GM23338 (cell line): ENCODE measurements around the gene SNX5. TPM values are rescaled to one million over a fixed set of nuclear protein-coding genes. Genes with fewer than 3 reads are reported as not detected.

Experiments
- ATAC-seq: fragments of 200-7000 bp; cut with Tn5 transposase; 3 replicates; pipeline ENCODE4 v1.9.1; 2020
- DNase-seq: peaks from one replicate; pipeline ENCODE4 v3.0.0-alpha.2; 2015; ENCODE audit warnings: low spot score
- H2AFZ ChIP-seq: fragments of 200-600 bp; sonication (generic); 2 replicates; pipeline ENCODE4 v1.8.0; 2016; ENCODE audit warnings: antibody characterized with exemption, mild to moderate bottlenecking, moderate library complexity
- H3F3A ChIP-seq: fragments of 200-600 bp; sonication (generic); replicated peaks from 2 replicates; pipeline ENCODE4 v1.8.0; 2017; ENCODE audit warnings: antibody characterized with exemption, mixed run types, low read depth
- H3K27ac ChIP-seq: fragments of 200-600 bp; sonication (generic); 2 replicates; pipeline ENCODE4 v1.6.1; 2016; ENCODE audit warnings: low read depth
- H3K27me3 ChIP-seq: fragments of 200-600 bp; sonication (generic); 2 replicates; pipeline ENCODE4 v1.8.0; 2016; ENCODE audit warnings: mild to moderate bottlenecking, mixed run types, moderate library complexity; ENCODE audit not compliant: insufficient read depth
- H3K36me3 ChIP-seq: fragments of 200-600 bp; sonication (generic); 2 replicates; pipeline ENCODE4 v1.8.0; 2016; ENCODE audit warnings: mild to moderate bottlenecking; ENCODE audit not compliant: insufficient read depth
- H3K4me1 ChIP-seq: fragments of 200-600 bp; sonication (generic); 2 replicates; pipeline ENCODE4 v1.8.0; 2016; ENCODE audit warnings: mild to moderate bottlenecking, moderate library complexity; ENCODE audit not compliant: insufficient read depth
- H3K4me2 ChIP-seq: fragments of 200-600 bp; sonication (generic); 2 replicates; pipeline ENCODE4 v1.7.1; 2017; ENCODE audit warnings: mixed run types
- H3K4me3 ChIP-seq: fragments of 200-600 bp; sonication (generic); 2 replicates; pipeline ENCODE4 v1.6.1; 2016; ENCODE audit warnings: mixed run types
- H3K79me2 ChIP-seq: fragments of 200-600 bp; sonication (generic); replicated peaks from 2 replicates; pipeline ENCODE4 v1.8.0; 2017; ENCODE audit warnings: mild to moderate bottlenecking; ENCODE audit not compliant: insufficient read depth
- H3K9me2 ChIP-seq: fragments of 200-600 bp; sonication (generic); 2 replicates; pipeline ENCODE4 v1.8.0; 2017; ENCODE audit not compliant: insufficient read depth
- H4K20me1 ChIP-seq: fragments of 200-600 bp; sonication (generic); replicated peaks from 2 replicates; pipeline ENCODE4 v1.8.0; 2017; ENCODE audit warnings: mild to moderate bottlenecking; ENCODE audit not compliant: insufficient read depth
- H3K27ac Mint-ChIP-seq: 2 replicates; pipeline ENCODE4 v1.8.0; 2020; ENCODE audit warnings: inconsistent platforms, mild to moderate bottlenecking, moderate library complexity, mixed read lengths
- H3K27me3 Mint-ChIP-seq: 3 replicates; pipeline ENCODE4 v1.8.0; 2022; ENCODE audit warnings: low read depth, mild to moderate bottlenecking, moderate library complexity, mixed read lengths, inconsistent platforms; ENCODE audit not compliant: insufficient read depth, poor library complexity
- H3K36me3 Mint-ChIP-seq: 3 replicates; pipeline ENCODE4 v1.8.0; 2021; ENCODE audit warnings: low read depth, mild to moderate bottlenecking, inconsistent platforms, moderate library complexity, mixed read lengths
- H3K4me1 Mint-ChIP-seq: 3 replicates; pipeline ENCODE4 v1.8.0; 2020; ENCODE audit warnings: mild to moderate bottlenecking, inconsistent platforms, mixed read lengths
- H3K4me3 Mint-ChIP-seq: 3 replicates; pipeline ENCODE4 v1.8.0; 2021; ENCODE audit warnings: moderate library complexity, mild to moderate bottlenecking, inconsistent platforms, mixed read lengths
- H3K9me3 Mint-ChIP-seq: 3 replicates; pipeline ENCODE4 v1.8.0; 2020; ENCODE audit warnings: moderate library complexity, mild to moderate bottlenecking, inconsistent platforms, mixed read lengths
- CREB1 ChIP-seq: fragments of 250-450 bp; sonication (Bioruptor Pico); IDR thresholded peaks from 2 replicates; pipeline ENCODE4 v1.5.0; 2020; ENCODE audit warnings: low read depth, mild to moderate bottlenecking, moderate library complexity
- CTCF ChIP-seq, 2 experiments: fragments of 200-600 bp in 1 of 2; sonication (generic) in 1 of 2; conservative IDR thresholded peaks; 2 replicates each; pipeline versions ENCODE4 v1.5.1 to v1.6.1; 2016 to 2017; ENCODE audit warnings: antibody characterized with exemption in 2 of 2, low read depth in 2 of 2, mild to moderate bottlenecking in 2 of 2, moderate library complexity in 1 of 2
- ETS1 ChIP-seq: IDR thresholded peaks from 2 replicates; pipeline ENCODE4 v1.6.1; 2016; ENCODE audit warnings: antibody characterized with exemption
- EZH2 ChIP-seq: fragments of 200-600 bp; sonication (generic); IDR thresholded peaks from one replicate; pipeline ENCODE4 v1.8.0; 2017; ENCODE audit warnings: antibody characterized with exemption, mild to moderate bottlenecking, low read depth; ENCODE audit not compliant: unreplicated experiment
- EZH2phosphoT487 ChIP-seq: fragments of 200-600 bp; sonication (generic); IDR thresholded peaks from one replicate; pipeline ENCODE4 v1.8.1; 2018; ENCODE audit warnings: antibody characterized with exemption; ENCODE audit not compliant: unreplicated experiment
- JUNB ChIP-seq: IDR thresholded peaks from one replicate; pipeline ENCODE4 v1.6.1; 2016; ENCODE audit warnings: antibody characterized with exemption; ENCODE audit not compliant: unreplicated experiment
- NANOG ChIP-seq: IDR thresholded peaks from 2 replicates; pipeline ENCODE4 v1.6.1; 2016; ENCODE audit warnings: antibody characterized with exemption, borderline replicate concordance
- POLR2AphosphoS5 ChIP-seq: IDR thresholded peaks from 2 replicates; pipeline ENCODE4 v1.6.1; 2016; ENCODE audit warnings: antibody characterized with exemption, low read depth
- REST ChIP-seq: IDR thresholded peaks from one replicate; pipeline ENCODE4 v1.6.1; 2018; ENCODE audit warnings: antibody characterized with exemption; ENCODE audit not compliant: unreplicated experiment
- STAT1 ChIP-seq: IDR thresholded peaks from one replicate; pipeline ENCODE4 v1.6.1; 2016; ENCODE audit warnings: antibody characterized with exemption; ENCODE audit not compliant: unreplicated experiment
- ZNF331 ChIP-seq: fragments of 250-450 bp; sonication (Bioruptor Pico); IDR thresholded peaks from 2 replicates; pipeline ENCODE4 v1.5.0; 2020; ENCODE audit warnings: low read depth, mild to moderate bottlenecking, moderate library complexity
- polyA plus RNA-seq: library from polyadenylated mRNA; unstranded; fragments of >200 nt; fragmentation: Nextera tagmentation; extraction: Ambion mirVana; gene quantifications from 2 replicates; pipeline ENCODE4 v1.2.1, GENCODE V29; 2016
- total RNA-seq: library from RNA; depleted of rRNA; stranded (reverse); fragments of >200 nt; shearing (Covaris generic); gene quantifications from 2 replicates; pipeline ENCODE4 v1.2.3, GENCODE V29; 2014
- TF ChIP-seq, protein P1 (sequence below): fragments of 250-450 bp; sonication (Bioruptor Pico); IDR thresholded peaks from 2 replicates; pipeline ENCODE4 v1.5.0; 2020; ENCODE audit warnings: mild to moderate bottlenecking, moderate library complexity

Gene SNX5
- total and polyA plus RNA-seq, 2 experiments from 2014 or later = 167 to 287 TPM

- no peak overlapping the region for H3K4me3 Mint-ChIP-seq
- Histone ChIP-seq H3F3A (peaks cover 56% of the 10 kb centered on the region), H4K20me1 (peaks cover 78% of the 10 kb centered on the region), H2AFZ (no peak overlapping the region), H3K4me3 (no peak overlapping the region), H3K4me1 (no peaks in the 10 kb centered on the region), H3K79me2 (peaks cover 98% of the 10 kb centered on the region), H3K27ac (peak overlapping the region; percentile 57; the same call in 1 of the 2 replicates), H3K9me2 (no peaks in the 10 kb centered on the region), H3K36me3 (peaks cover 98% of the 10 kb centered on the region), H3K4me2 (no peak overlapping the region), H3K27me3 (no peaks in the 10 kb centered on the region)
- TF ChIP-seq JUNB (no peak), ETS1 (no peak), NANOG (no peak), EZH2 (no peak), STAT1 (no peak), CTCF (conservative IDR thresholded peaks at IDR 0.05; ENCODE audit: low read depth in 2 of 2) (no peak), POLR2AphosphoS5 (no peak), ZNF331 (CRISPR knock-in tag) (no peak), CREB1 (CRISPR knock-in tag) (no peak), EZH2phosphoT487 (no peak), REST (no peak)
- TF ChIP-seq, protein P1, sequence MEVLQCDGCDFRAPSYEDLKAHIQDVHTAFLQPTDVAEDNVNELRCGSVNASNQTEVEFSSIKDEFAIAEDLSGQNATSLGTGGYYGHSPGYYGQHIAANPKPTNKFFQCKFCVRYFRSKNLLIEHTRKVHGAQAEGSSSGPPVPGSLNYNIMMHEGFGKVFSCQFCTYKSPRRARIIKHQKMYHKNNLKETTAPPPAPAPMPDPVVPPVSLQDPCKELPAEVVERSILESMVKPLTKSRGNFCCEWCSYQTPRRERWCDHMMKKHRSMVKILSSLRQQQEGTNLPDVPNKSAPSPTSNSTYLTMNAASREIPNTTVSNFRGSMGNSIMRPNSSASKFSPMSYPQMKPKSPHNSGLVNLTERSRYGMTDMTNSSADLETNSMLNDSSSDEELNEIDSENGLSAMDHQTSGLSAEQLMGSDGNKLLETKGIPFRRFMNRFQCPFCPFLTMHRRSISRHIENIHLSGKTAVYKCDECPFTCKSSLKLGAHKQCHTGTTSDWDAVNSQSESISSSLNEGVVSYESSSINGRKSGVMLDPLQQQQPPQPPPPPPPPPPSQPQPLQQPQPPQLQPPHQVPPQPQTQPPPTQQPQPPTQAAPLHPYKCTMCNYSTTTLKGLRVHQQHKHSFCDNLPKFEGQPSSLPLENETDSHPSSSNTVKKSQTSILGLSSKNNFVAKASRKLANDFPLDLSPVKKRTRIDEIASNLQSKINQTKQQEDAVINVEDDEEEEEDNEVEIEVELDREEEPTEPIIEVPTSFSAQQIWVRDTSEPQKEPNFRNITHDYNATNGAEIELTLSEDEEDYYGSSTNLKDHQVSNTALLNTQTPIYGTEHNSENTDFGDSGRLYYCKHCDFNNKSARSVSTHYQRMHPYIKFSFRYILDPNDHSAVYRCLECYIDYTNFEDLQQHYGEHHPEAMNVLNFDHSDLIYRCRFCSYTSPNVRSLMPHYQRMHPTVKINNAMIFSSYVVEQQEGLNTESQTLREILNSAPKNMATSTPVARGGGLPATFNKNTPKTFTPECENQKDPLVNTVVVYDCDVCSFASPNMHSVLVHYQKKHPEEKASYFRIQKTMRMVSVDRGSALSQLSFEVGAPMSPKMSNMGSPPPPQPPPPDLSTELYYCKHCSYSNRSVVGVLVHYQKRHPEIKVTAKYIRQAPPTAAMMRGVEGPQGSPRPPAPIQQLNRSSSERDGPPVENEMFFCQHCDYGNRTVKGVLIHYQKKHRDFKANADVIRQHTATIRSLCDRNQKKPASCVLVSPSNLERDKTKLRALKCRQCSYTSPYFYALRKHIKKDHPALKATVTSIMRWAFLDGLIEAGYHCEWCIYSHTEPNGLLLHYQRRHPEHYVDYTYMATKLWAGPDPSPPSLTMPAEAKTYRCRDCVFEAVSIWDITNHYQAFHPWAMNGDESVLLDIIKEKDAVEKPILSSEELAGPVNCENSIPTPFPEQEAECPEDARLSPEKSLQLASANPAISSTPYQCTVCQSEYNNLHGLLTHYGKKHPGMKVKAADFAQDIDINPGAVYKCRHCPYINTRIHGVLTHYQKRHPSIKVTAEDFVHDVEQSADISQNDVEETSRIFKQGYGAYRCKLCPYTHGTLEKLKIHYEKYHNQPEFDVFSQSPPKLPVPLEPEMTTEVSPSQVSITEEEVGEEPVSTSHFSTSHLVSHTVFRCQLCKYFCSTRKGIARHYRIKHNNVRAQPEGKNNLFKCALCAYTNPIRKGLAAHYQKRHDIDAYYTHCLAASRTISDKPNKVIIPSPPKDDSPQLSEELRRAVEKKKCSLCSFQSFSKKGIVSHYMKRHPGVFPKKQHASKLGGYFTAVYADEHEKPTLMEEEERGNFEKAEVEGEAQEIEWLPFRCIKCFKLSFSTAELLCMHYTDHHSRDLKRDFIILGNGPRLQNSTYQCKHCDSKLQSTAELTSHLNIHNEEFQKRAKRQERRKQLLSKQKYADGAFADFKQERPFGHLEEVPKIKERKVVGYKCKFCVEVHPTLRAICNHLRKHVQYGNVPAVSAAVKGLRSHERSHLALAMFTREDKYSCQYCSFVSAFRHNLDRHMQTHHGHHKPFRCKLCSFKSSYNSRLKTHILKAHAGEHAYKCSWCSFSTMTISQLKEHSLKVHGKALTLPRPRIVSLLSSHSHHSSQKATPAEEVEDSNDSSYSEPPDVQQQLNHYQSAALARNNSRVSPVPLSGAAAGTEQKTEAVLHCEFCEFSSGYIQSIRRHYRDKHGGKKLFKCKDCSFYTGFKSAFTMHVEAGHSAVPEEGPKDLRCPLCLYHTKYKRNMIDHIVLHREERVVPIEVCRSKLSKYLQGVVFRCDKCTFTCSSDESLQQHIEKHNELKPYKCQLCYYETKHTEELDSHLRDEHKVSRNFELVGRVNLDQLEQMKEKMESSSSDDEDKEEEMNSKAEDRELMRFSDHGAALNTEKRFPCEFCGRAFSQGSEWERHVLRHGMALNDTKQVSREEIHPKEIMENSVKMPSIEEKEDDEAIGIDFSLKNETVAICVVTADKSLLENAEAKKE = no peak
- H3K27ac Mint-ChIP-seq = no peak overlapping the region
- peaks cover 100% of the 10 kb centered on the region for H3K36me3 Mint-ChIP-seq
- H3K9me3 Mint-ChIP-seq = no peaks in the 10 kb centered on the region
- H3K4me1 Mint-ChIP-seq = no peaks in the 10 kb centered on the region
- DNase-seq (no peak), ATAC-seq (no peak)
- H3K27me3 Mint-ChIP-seq = no peaks in the 10 kb centered on the region
Measured at GRCh38 chr20:17950670-17951069, 17.9 kb downstream of the SNX5 start.
